GM21360 (cell line): Measurements from ENCODE around the gene SKAP2.

Experiments used
- ATAC-seq: cut with Tn5 transposase; IDR thresholded peaks from one replicate; pipeline ENCODE4 v1.9.1; 2021; ENCODE audit warnings: mild to moderate bottlenecking, moderate library complexity; ENCODE audit not compliant: unreplicated experiment

SKAP2 gene

GRCh38 chr7:26642416-26642815 lies 222.0 kb downstream of the SKAP2 start:
- no peak for ATAC-seq

- ATAC-seq = no peak
These were observed 224.7 kb downstream of the SKAP2 start for GRCh38 chr7:26639695-26640094.

GRCh38 chr7:26639111-26639510 lies 225.3 kb downstream of the SKAP2 start:
- ATAC-seq = no peak

GRCh38 chr7:26638140-26638539 lies 226.2 kb downstream of the SKAP2 start:
- ATAC-seq = no peak

- no peak for ATAC-seq
These were observed 226.8 kb downstream of the SKAP2 start for GRCh38 chr7:26637610-26638009.

GRCh38 chr7:26636808-26637207 lies 227.6 kb downstream of the SKAP2 start:
- no peak for ATAC-seq

- no peak for ATAC-seq
These were observed 230.8 kb downstream of the SKAP2 start for GRCh38 chr7:26633557-26633956.

- no peak for ATAC-seq
These were observed 232.8 kb downstream of the SKAP2 start for GRCh38 chr7:26631601-26632000.

GRCh38 chr7:26630941-26631580 lies 233.3 kb downstream of the SKAP2 start:
- ATAC-seq = no peak

- ATAC-seq = no peak
These were observed 234.0 kb downstream of the SKAP2 start for GRCh38 chr7:26630361-26630760.

- ATAC-seq = no peak
These were observed 234.7 kb downstream of the SKAP2 start for GRCh38 chr7:26629696-26630095.

- no peak for ATAC-seq
These were observed 236.5 kb downstream of the SKAP2 start for GRCh38 chr7:26627891-26628341.

GRCh38 chr7:26627221-26627620 lies 237.2 kb downstream of the SKAP2 start:
- ATAC-seq = no peak

GRCh38 chr7:26626687-26627086 lies 237.7 kb downstream of the SKAP2 start:
- ATAC-seq = no peak

- ATAC-seq = no peak
These were observed 238.2 kb downstream of the SKAP2 start for GRCh38 chr7:26626156-26626555.

- no peak for ATAC-seq
These were observed 239.1 kb downstream of the SKAP2 start for GRCh38 chr7:26625286-26625685.

- no peak for ATAC-seq
These were observed 239.6 kb downstream of the SKAP2 start for GRCh38 chr7:26624839-26625238.

GRCh38 chr7:26624431-26624830 lies 240.0 kb downstream of the SKAP2 start:
- ATAC-seq = no peak

- no peak for ATAC-seq
These were observed 244.0 kb downstream of the SKAP2 start for GRCh38 chr7:26620352-26620751.

- ATAC-seq = no peak
These were observed 244.9 kb downstream of the SKAP2 start for GRCh38 chr7:26619348-26619984.

- no peak for ATAC-seq
These were observed 245.5 kb downstream of the SKAP2 start for GRCh38 chr7:26618898-26619297.

GRCh38 chr7:26618449-26618848 lies 245.9 kb downstream of the SKAP2 start:
- ATAC-seq = no peak
